Smooth muscle cell (in vitro differentiated cells): ENCODE results near the gene INHBC. TPM values are rescaled to one million over a fixed set of nuclear protein-coding genes. Genes with fewer than 3 reads are reported as not detected.

Source experiments
- DNase-seq: peaks from one replicate; lab custom pipeline; 2025; ENCODE audit not compliant: unreplicated experiment; lab: John Stamatoyannopoulos, UW
- H2AFZ ChIP-seq: fragments of 200-600 bp; sonication (generic); 2 replicates; pipeline ENCODE4 v1.6.0; 2016; ENCODE audit warnings: antibody characterized with exemption, low read depth, mild to moderate bottlenecking
- H3F3A ChIP-seq: fragments of 200-600 bp; sonication (generic); 2 replicates; pipeline ENCODE4 v1.6.0; 2017; ENCODE audit warnings: antibody characterized with exemption, low read depth
- H3K27ac ChIP-seq: fragments of 200-600 bp; sonication (generic); 2 replicates; pipeline ENCODE4 v1.5.1; 2016; ENCODE audit warnings: low read depth, mild to moderate bottlenecking
- H3K27me3 ChIP-seq: fragments of 200-600 bp; sonication (generic); 2 replicates; pipeline ENCODE4 v1.6.1; 2016; ENCODE audit warnings: low read depth, mild to moderate bottlenecking
- H3K36me3 ChIP-seq: fragments of 200-600 bp; sonication (generic); 2 replicates; pipeline ENCODE4 v1.5.1; 2016; ENCODE audit warnings: low read depth
- H3K4me1 ChIP-seq: fragments of 200-600 bp; sonication (generic); 2 replicates; pipeline ENCODE4 v1.5.1; 2016; ENCODE audit warnings: low read depth
- H3K4me2 ChIP-seq: fragments of 200-600 bp; sonication (generic); 2 replicates; pipeline ENCODE4 v1.6.0; 2016; ENCODE audit warnings: mild to moderate bottlenecking
- H3K4me3 ChIP-seq: fragments of 200-600 bp; sonication (generic); 2 replicates; pipeline ENCODE4 v1.5.1; 2016; ENCODE audit warnings: mild to moderate bottlenecking
- H3K79me2 ChIP-seq: fragments of 200-600 bp; sonication (generic); 2 replicates; pipeline ENCODE4 v1.6.0; 2016; ENCODE audit warnings: low read depth, mild to moderate bottlenecking
- H3K9ac ChIP-seq: fragments of 200-600 bp; sonication (generic); 2 replicates; pipeline ENCODE4 v1.6.0; 2016; ENCODE audit warnings: low read depth
- H3K9me3 ChIP-seq: fragments of 200-600 bp; sonication (generic); replicated peaks from 2 replicates; pipeline ENCODE4 v1.5.1; 2016; ENCODE audit warnings: low read depth
- H4K20me1 ChIP-seq: fragments of 200-600 bp; sonication (generic); 2 replicates; pipeline ENCODE4 v1.6.0; 2016; ENCODE audit warnings: low read depth
- WGBS: methylation state at CpG from one replicate; pipeline ENCODE4 v1.1.7; 2016; ENCODE audit warnings: low lambda C conversion rate; 5-methylcytosine and 5-hydroxymethylcytosine counted together
- polyA plus RNA-seq: library from polyadenylated mRNA; unstranded; fragments of >200 nt; fragmentation: Nextera tagmentation; extraction: Ambion mirVana; gene quantifications from 2 replicates; pipeline ENCODE4 v1.2.1, GENCODE V29; 2016
- total RNA-seq: library from RNA; depleted of rRNA; stranded (reverse); fragments of >200 nt; gene quantifications from 2 replicates; pipeline ENCODE4 v1.2.3, GENCODE V29; 2014
- TF ChIP-seq, protein P1 (sequence below): fragments of 200-600 bp; sonication (generic); IDR thresholded peaks from 2 replicates; pipeline ENCODE4 v1.5.1; 2017; ENCODE audit warnings: borderline replicate concordance, mild to moderate bottlenecking, antibody characterized with exemption; ENCODE audit not compliant: insufficient read depth, poor library complexity, severe bottlenecking

INHBC gene
- total and polyA plus RNA-seq, 2 experiments from 2014 or later: 0.42 TPM; not detected in 1

DNA sequence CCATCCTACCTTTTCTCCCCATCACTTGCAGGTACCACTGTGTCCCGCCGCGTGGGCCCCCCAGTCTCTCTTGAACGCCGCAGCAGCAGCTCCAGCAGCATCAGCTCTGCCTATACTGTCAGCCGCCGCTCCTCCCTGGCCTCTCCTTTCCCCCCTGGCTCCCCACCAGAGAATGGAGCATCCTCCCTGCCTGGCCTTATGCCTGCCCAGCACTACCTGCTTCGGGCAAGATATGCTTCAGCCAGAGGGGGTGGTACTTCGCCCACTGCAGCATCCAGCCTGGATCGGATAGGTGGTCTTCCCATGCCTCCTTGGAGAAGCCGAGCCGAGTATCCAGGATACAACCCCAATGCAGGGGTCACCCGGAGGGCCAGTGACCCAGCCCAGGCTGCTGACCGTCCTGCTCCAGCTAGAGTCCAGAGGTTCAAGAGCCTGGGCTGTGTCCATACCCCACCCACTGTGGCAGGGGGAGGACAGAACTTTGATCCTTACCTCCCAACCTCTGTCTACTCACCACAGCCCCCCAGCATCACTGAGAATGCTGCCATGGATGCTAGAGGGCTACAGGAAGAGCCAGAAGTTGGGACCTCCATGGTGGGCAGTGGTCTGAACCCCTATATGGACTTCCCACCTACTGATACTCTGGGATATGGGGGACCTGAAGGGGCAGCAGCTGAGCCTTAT, 35.8 kb downstream of the INHBC start:
- peaks cover 42% of the 10 kb centered on the region for H3K27me3 ChIP-seq
- WGBS: 98% methylated on average over 14 of the region's 14 CpGs
- no peaks in the 10 kb centered on the region for H3K79me2 ChIP-seq
- no peak overlapping the region for H3K4me3 ChIP-seq
- no peaks in the 10 kb centered on the region for H3K36me3 ChIP-seq
- H3K9ac ChIP-seq: no peak overlapping the region
- no peak overlapping the region for H3K27ac ChIP-seq
- peaks cover 5% of the 10 kb centered on the region for H3K4me1 ChIP-seq
- no peak for DNase-seq
- H3F3A ChIP-seq: no peaks in the 10 kb centered on the region
- TF ChIP-seq, protein P1, sequence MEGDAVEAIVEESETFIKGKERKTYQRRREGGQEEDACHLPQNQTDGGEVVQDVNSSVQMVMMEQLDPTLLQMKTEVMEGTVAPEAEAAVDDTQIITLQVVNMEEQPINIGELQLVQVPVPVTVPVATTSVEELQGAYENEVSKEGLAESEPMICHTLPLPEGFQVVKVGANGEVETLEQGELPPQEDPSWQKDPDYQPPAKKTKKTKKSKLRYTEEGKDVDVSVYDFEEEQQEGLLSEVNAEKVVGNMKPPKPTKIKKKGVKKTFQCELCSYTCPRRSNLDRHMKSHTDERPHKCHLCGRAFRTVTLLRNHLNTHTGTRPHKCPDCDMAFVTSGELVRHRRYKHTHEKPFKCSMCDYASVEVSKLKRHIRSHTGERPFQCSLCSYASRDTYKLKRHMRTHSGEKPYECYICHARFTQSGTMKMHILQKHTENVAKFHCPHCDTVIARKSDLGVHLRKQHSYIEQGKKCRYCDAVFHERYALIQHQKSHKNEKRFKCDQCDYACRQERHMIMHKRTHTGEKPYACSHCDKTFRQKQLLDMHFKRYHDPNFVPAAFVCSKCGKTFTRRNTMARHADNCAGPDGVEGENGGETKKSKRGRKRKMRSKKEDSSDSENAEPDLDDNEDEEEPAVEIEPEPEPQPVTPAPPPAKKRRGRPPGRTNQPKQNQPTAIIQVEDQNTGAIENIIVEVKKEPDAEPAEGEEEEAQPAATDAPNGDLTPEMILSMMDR: no peak
- H4K20me1 ChIP-seq: no peaks in the 10 kb centered on the region
- no peak overlapping the region for H3K4me2 ChIP-seq
- H2AFZ ChIP-seq: no peak overlapping the region
- no peaks in the 10 kb centered on the region for H3K9me3 ChIP-seq

DNA sequence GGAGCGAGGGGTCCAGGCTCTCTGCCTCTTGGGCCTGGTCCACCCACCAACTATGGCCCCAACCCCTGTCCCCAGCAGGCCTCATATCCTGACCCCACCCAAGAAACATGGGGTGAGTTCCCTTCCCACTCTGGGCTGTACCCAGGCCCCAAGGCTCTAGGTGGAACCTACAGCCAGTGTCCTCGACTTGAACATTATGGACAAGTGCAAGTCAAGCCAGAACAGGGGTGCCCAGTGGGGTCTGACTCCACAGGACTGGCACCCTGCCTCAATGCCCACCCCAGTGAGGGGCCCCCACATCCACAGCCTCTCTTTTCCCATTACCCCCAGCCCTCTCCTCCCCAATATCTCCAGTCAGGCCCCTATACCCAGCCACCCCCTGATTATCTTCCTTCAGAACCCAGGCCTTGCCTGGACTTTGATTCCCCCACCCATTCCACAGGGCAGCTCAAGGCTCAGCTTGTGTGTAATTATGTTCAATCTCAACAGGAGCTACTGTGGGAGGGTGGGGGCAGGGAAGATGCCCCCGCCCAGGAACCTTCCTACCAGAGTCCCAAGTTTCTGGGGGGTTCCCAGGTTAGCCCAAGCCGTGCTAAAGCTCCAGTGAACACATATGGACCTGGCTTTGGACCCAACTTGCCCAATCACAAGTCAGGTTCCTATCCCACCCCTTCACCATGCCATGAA, 36.5 kb downstream of the INHBC start:
- Histone ChIP-seq H3F3A (no peaks in the 10 kb centered on the region), H3K9ac (no peak overlapping the region), H3K27ac (no peak overlapping the region), H3K36me3 (no peaks in the 10 kb centered on the region), H3K9me3 (no peaks in the 10 kb centered on the region), H3K4me2 (no peak overlapping the region), H3K27me3 (peaks cover 49% of the 10 kb centered on the region), H3K79me2 (no peaks in the 10 kb centered on the region), H4K20me1 (no peaks in the 10 kb centered on the region), H3K4me3 (no peak overlapping the region), H3K4me1 (peaks cover 12% of the 10 kb centered on the region), H2AFZ (no peak overlapping the region)
- no peak for DNase-seq
- WGBS: 85% methylated on average over 4 of the region's 4 CpGs
- TF ChIP-seq, protein P1: no peak

DNA sequence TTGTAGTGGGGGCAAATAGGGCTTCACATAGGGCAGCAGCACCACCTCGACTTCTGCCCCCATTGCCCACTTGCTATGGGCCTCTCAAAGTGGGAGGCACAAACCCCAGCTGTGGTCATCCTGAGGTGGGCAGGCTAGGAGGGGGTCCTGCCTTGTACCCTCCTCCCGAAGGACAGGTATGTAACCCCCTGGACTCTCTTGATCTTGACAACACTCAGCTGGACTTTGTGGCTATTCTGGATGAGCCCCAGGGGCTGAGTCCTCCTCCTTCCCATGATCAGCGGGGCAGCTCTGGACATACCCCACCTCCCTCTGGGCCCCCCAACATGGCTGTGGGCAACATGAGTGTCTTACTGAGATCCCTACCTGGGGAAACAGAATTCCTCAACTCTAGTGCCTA, 37.1 kb downstream of the INHBC start:
- no peaks in the 10 kb centered on the region for H3K79me2 ChIP-seq
- peaks cover 55% of the 10 kb centered on the region for H3K27me3 ChIP-seq
- H3K4me1 ChIP-seq: peaks cover 13% of the 10 kb centered on the region
- no peak overlapping the region for H2AFZ ChIP-seq
- no peak overlapping the region for H3K4me3 ChIP-seq
- H3K9ac ChIP-seq: no peak overlapping the region
- no peaks in the 10 kb centered on the region for H4K20me1 ChIP-seq
- TF ChIP-seq, protein P1: no peak
- no peak overlapping the region for H3K27ac ChIP-seq
- 100% methylated on average over 3 of the region's 3 CpGs for WGBS
- H3K36me3 ChIP-seq: no peaks in the 10 kb centered on the region
- DNase-seq: no peak
- no peaks in the 10 kb centered on the region for H3F3A ChIP-seq
- no peaks in the 10 kb centered on the region for H3K9me3 ChIP-seq
- no peak overlapping the region for H3K4me2 ChIP-seq
